Loucy (cell line): ENCODE data around the gene ARHGAP24.

ENCODE experiments used
- H2AFZ ChIP-seq: fragments of 200-600 bp; sonication (generic); 2 replicates; pipeline ENCODE4 v1.6.0; 2016; ENCODE audit warnings: antibody characterized with exemption, mild to moderate bottlenecking, low read length, moderate library complexity
- H3F3A ChIP-seq: fragments of 200-600 bp; 2 replicates; pipeline ENCODE4 v1.6.0; 2016; ENCODE audit warnings: antibody characterized with exemption, low read depth, mild to moderate bottlenecking
- H3K27me3 ChIP-seq: fragments of 200-600 bp; sonication (generic); 2 replicates; pipeline ENCODE4 v1.6.1; 2014; ENCODE audit warnings: low read length, mild to moderate bottlenecking; ENCODE audit not compliant: insufficient read depth, poor library complexity, severe bottlenecking
- H3K36me3 ChIP-seq: fragments of 200-600 bp; sonication (generic); 2 replicates; pipeline ENCODE4 v1.6.1; 2016; ENCODE audit warnings: low read length; ENCODE audit not compliant: insufficient read depth
- H3K4me1 ChIP-seq: fragments of 200-600 bp; sonication (generic); 2 replicates; pipeline ENCODE4 v1.5.1; 2014; ENCODE audit warnings: low read length, mild to moderate bottlenecking; ENCODE audit not compliant: insufficient read depth, poor library complexity, severe bottlenecking
- H3K4me2 ChIP-seq: fragments of 200-600 bp; sonication (generic); 2 replicates; pipeline ENCODE4 v1.6.0; 2014; ENCODE audit warnings: antibody characterized with exemption, low read length, low read depth, mild to moderate bottlenecking; ENCODE audit not compliant: poor library complexity, severe bottlenecking
- H3K4me3 ChIP-seq: fragments of 200-600 bp; sonication (generic); 2 replicates; pipeline ENCODE4 v1.5.1; 2014; ENCODE audit warnings: low read length, mild to moderate bottlenecking, mixed read lengths; ENCODE audit not compliant: poor library complexity, severe bottlenecking
- H3K79me2 ChIP-seq: fragments of 200-600 bp; sonication (generic); 2 replicates; pipeline ENCODE4 v1.6.1; 2014; ENCODE audit warnings: low read length; ENCODE audit not compliant: insufficient read depth
- H3K9ac ChIP-seq: fragments of 200-600 bp; sonication (generic); 2 replicates; pipeline ENCODE4 v1.6.0; 2014; ENCODE audit warnings: mild to moderate bottlenecking, low read depth, low read length, moderate library complexity; ENCODE audit not compliant: poor library complexity, severe bottlenecking
- H3K9me2 ChIP-seq: fragments of 200-600 bp; sonication (generic); replicated peaks from 2 replicates; pipeline ENCODE4 v1.6.1; 2016; ENCODE audit warnings: low read depth, low read length, mixed read lengths
- H3K9me3 ChIP-seq: fragments of 200-600 bp; sonication (generic); 2 replicates; pipeline ENCODE4 v1.6.1; 2014; ENCODE audit warnings: mild to moderate bottlenecking, antibody characterized with exemption, low read length, low read depth; ENCODE audit not compliant: insufficient read depth
- H4K20me1 ChIP-seq: fragments of 200-600 bp; sonication (generic); 2 replicates; pipeline ENCODE4 v1.6.0; 2014; ENCODE audit warnings: antibody characterized with exemption, low read length, mild to moderate bottlenecking; ENCODE audit not compliant: insufficient read depth, poor library complexity, severe bottlenecking
- EZH2phosphoT487 ChIP-seq: fragments of 200-600 bp; IDR thresholded peaks from 2 replicates; pipeline ENCODE4 v1.6.1; 2018; ENCODE audit warnings: antibody characterized with exemption, mild to moderate bottlenecking, moderate library complexity, borderline replicate concordance
- TF ChIP-seq, protein P1 (sequence below): fragments of 200-600 bp; sonication (generic); conservative IDR thresholded peaks from 2 replicates; pipeline ENCODE4 v1.5.1; 2014; ENCODE audit warnings: mild to moderate bottlenecking, antibody characterized with exemption, low read length

ARHGAP24 gene

DNA sequence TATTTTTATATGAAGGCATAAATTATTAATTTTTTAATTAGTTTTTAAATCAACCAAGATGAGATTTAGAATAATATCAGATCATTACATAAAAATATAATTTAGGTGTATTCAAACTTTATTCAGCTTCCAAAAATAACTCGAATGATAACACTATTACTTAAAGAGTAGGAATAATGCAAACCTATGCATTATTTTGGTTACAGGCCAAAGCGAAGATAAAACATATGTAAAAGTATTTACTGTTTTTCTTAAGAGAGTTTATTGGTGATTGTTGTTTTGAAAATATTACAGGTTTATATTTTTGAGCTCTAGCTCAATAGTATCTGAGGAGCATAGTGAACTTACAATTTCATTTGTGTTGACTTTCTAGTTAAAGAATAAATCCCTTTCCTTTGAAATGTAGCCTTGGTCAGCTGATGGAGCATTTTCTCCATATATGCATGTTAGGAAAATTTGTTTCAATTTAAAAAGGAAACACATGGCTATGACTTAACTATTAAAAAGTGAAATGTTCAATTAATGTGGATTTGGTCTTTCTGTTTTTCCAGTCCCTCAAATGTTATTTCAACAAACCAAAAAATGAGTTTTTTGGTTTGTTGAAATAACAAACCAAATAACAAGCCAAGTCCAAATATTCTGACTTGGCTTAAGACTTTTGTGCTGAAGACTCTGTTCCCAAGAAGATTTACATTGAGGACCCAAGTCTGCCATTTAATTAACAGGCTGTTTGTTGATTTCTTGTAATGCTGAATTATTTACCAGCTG, 346.9 kb downstream of the ARHGAP24 start:
- H3K4me3 ChIP-seq, result no peak overlapping the region
- H3F3A ChIP-seq, result no peaks in the 10 kb centered on the region
- TF ChIP-seq, protein P1, sequence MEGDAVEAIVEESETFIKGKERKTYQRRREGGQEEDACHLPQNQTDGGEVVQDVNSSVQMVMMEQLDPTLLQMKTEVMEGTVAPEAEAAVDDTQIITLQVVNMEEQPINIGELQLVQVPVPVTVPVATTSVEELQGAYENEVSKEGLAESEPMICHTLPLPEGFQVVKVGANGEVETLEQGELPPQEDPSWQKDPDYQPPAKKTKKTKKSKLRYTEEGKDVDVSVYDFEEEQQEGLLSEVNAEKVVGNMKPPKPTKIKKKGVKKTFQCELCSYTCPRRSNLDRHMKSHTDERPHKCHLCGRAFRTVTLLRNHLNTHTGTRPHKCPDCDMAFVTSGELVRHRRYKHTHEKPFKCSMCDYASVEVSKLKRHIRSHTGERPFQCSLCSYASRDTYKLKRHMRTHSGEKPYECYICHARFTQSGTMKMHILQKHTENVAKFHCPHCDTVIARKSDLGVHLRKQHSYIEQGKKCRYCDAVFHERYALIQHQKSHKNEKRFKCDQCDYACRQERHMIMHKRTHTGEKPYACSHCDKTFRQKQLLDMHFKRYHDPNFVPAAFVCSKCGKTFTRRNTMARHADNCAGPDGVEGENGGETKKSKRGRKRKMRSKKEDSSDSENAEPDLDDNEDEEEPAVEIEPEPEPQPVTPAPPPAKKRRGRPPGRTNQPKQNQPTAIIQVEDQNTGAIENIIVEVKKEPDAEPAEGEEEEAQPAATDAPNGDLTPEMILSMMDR, result no peak
- no peak for TF ChIP-seq EZH2phosphoT487
- H3K9ac ChIP-seq, result no peak overlapping the region
- H3K9me2 ChIP-seq, result no peaks in the 10 kb centered on the region
- no peaks in the 10 kb centered on the region for H3K27me3 ChIP-seq
- H3K4me1 ChIP-seq, result peaks cover 26% of the 10 kb centered on the region
- 0 out of 2 replicates have a peak overlapping the region, but pooled peaks have one; percentile 21 for H2AFZ ChIP-seq
- no peaks in the 10 kb centered on the region for H3K9me3 ChIP-seq
- no peak overlapping the region for H3K4me2 ChIP-seq
- H4K20me1 ChIP-seq, result no peaks in the 10 kb centered on the region
- H3K36me3 ChIP-seq, result no peaks in the 10 kb centered on the region
- H3K79me2 ChIP-seq, result no peaks in the 10 kb centered on the region

DNA sequence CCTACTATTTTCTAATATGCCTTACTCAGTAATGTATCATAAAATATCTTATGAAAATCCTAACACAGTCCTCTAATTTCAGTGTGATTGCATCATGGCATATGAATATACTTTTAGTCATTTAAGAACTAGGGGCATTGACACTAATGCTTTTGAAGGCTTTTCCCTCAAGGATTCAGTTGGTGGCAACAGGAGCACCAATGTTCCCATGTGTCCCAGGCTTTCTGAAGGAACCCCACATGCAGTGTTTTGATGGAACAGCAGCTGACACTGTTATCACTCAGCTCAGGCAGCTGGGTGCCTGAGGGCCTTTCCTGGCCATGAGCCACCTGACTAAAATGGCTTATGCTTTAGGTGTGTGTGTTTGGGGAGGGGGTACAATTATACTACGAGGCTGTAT, 348.3 kb downstream of the ARHGAP24 start:
- Histone ChIP-seq H3F3A (no peaks in the 10 kb centered on the region), H3K4me1 (peaks cover 33% of the 10 kb centered on the region), H2AFZ (peak overlapping the region; percentile 83), H3K79me2 (no peaks in the 10 kb centered on the region), H3K9ac (no peak overlapping the region), H3K9me3 (no peaks in the 10 kb centered on the region), H3K4me2 (no peak overlapping the region), H3K4me3 (no peak overlapping the region), H4K20me1 (no peaks in the 10 kb centered on the region), H3K27me3 (no peaks in the 10 kb centered on the region), H3K36me3 (no peaks in the 10 kb centered on the region), H3K9me2 (no peaks in the 10 kb centered on the region)
- TF ChIP-seq, protein P1, result no peak
- TF ChIP-seq EZH2phosphoT487, result no peak

DNA sequence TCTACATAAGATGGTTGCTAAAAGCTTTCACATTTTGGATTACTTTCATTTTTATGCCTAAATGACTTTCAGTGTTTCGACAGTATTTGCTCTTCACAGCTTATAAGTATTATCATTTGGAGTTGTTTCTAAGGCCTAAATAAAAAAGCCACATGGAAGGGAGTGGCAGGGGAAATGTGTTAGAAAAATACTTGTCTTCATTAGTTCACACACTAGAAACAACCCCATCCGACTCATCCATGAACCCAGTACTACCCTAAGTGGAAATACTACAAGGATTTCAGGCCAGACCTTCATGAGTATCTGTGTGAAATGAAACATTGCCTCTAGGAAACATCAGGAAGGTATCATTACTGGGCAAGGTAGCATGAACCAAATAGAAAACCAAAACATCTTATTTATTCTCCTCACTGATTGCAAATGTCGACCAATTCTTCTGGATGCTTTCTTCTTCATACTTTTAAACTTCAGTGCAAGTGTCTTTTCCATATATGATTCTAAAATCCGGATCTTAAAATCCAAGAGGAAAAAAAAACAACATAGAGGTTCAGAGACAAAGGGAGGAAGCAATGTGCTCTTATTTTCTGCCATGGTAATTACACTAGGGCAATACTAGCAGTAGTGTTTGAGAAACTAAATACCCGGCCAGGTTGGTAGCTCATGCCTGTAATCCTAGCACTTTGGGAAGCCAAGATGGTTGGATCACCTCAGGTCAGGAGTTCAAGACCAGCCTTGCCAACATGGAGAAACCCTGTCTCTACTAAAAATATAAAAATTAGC, 349.4 kb downstream of the ARHGAP24 start:
- Histone ChIP-seq H3K79me2 (no peaks in the 10 kb centered on the region), H3K4me3 (no peak overlapping the region), H2AFZ (peak overlapping the region; percentile 83), H3K4me2 (no peak overlapping the region), H3K4me1 (peaks cover 33% of the 10 kb centered on the region), H4K20me1 (no peaks in the 10 kb centered on the region), H3K9me3 (no peaks in the 10 kb centered on the region), H3K9me2 (no peaks in the 10 kb centered on the region), H3K27me3 (no peaks in the 10 kb centered on the region), H3K36me3 (no peaks in the 10 kb centered on the region), H3K9ac (no peak overlapping the region), H3F3A (no peaks in the 10 kb centered on the region)
- TF ChIP-seq, protein P1, result no peak
- TF ChIP-seq EZH2phosphoT487, result no peak
